ENCODE measurements around the gene PDE7B. TPM values are rescaled to one million over a fixed set of nuclear protein-coding genes. Genes with fewer than 3 reads are reported as not detected.

Gene PDE7B
- total RNA-seq, 4 donors from 2014 or later = 15.4 to 28.6 (median 18.8) TPM

DNA sequence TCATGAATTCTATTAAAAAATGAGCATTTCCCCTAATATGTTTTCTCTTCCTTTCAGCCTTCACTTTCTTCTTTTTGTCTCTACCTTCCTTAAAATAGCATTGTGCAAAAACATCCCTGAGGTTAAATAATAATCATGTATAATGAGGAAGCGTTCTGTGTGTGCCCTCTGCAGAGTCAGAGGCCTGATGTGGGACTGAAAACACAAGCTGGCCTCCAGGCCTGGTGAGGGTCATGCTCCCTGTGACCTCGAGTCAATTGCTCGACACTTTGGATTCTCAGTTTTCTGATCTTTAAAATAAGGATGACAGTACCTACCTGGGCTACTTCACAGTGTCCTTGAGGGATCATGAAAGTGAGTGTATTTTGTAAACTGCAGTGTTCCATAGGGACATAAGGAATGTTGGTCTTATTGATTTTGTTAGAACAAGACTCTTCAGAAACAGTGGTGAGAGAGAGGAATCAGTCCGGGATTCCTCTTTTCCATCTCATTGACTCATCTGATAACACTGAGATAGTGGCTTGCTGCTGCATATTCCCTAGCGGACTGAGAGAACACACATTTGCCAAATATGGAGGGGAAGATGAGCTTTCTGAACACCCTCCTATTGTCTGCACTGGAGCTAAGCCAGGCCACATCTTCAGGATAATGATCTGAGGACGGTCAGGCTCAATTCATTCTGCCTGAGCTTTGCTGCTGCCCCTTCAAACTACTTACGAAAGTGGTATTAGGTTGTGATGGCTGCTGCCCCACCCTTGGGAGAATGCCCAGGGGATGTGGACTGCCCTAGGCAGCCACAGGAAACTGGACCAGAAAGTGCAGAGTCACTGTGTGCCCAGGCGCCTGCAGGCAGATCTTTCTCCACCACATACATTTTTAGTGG is 39.6 kb upstream of the PDE7B start:
- Histone ChIP-seq H3K27me3 (no peaks in the 10 kb centered on the region), H3K36me3 (no peaks in the 10 kb centered on the region), H3K9me3 (no peaks in the 10 kb centered on the region), H3K4me3 (no peak overlapping the region), H3K27ac (no peak overlapping the region), H3K4me1 (no peaks in the 10 kb centered on the region)
- intact Hi-C loops (cut with DNase I; ENCODE audit: low total_unique reads) = no loop called here
- TF ChIP-seq, protein P1, sequence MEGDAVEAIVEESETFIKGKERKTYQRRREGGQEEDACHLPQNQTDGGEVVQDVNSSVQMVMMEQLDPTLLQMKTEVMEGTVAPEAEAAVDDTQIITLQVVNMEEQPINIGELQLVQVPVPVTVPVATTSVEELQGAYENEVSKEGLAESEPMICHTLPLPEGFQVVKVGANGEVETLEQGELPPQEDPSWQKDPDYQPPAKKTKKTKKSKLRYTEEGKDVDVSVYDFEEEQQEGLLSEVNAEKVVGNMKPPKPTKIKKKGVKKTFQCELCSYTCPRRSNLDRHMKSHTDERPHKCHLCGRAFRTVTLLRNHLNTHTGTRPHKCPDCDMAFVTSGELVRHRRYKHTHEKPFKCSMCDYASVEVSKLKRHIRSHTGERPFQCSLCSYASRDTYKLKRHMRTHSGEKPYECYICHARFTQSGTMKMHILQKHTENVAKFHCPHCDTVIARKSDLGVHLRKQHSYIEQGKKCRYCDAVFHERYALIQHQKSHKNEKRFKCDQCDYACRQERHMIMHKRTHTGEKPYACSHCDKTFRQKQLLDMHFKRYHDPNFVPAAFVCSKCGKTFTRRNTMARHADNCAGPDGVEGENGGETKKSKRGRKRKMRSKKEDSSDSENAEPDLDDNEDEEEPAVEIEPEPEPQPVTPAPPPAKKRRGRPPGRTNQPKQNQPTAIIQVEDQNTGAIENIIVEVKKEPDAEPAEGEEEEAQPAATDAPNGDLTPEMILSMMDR (IDR thresholded peaks at IDR 0.05) = no peak
- TF ChIP-seq POLR2A (IDR thresholded peaks at IDR 0.05) = no peak
- no peak for DNase-seq

GRCh38 chr6:135813401-135813800 is 38.1 kb upstream of the PDE7B start:
- H3K36me3 ChIP-seq = no peaks in the 10 kb centered on the region
- no peaks in the 10 kb centered on the region for H3K4me1 ChIP-seq
- H3K27ac ChIP-seq = no peak overlapping the region
- intact Hi-C loops (cut with DNase I; ENCODE audit: low total_unique reads) = no loop called here
- no peaks in the 10 kb centered on the region for H3K9me3 ChIP-seq
- H3K4me3 ChIP-seq = no peak overlapping the region
- TF ChIP-seq POLR2A (IDR thresholded peaks at IDR 0.05) = no peak
- TF ChIP-seq, protein P1 (IDR thresholded peaks at IDR 0.05) = no peak
- no peak for DNase-seq
- no peaks in the 10 kb centered on the region for H3K27me3 ChIP-seq

- Histone ChIP-seq H3K36me3 (no peaks in the 10 kb centered on the region), H3K27me3 (no peaks in the 10 kb centered on the region), H3K4me3 (no peak overlapping the region), H3K9me3 (no peaks in the 10 kb centered on the region), H3K4me1 (no peaks in the 10 kb centered on the region), H3K27ac (no peak overlapping the region)
- intact Hi-C loops (cut with DNase I; ENCODE audit: low total_unique reads) = no loop called here
- no peak for DNase-seq
- no peak for TF ChIP-seq POLR2A (IDR thresholded peaks at IDR 0.05)
- TF ChIP-seq, protein P1 (IDR thresholded peaks at IDR 0.05) = no peak
Measured at GRCh38 chr6:135814043-135814442, 37.5 kb upstream of the PDE7B start.

DNA sequence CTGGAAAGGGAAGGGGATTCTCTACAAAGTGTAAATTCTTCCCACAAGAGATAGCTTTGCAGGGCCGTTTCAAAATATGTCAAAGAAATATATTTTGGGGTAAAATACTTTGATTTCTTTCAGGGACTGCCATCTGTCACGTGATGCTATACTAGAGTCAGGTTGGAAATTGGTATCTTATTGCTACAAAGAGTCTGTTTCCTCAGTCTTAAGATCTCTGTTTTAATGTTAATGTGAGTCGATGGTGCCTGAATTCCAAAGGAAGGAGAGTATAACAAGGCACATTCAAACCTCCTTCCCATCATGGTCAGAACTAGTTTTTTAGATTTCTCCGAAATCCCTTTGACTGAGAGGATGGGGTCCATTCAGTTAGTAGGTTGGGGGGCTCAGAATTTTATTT is 36.3 kb upstream of the PDE7B start:
- H3K36me3 ChIP-seq = no peaks in the 10 kb centered on the region
- no peaks in the 10 kb centered on the region for H3K4me1 ChIP-seq
- no peak overlapping the region for H3K4me3 ChIP-seq
- no peak overlapping the region for H3K27ac ChIP-seq
- TF ChIP-seq POLR2A (IDR thresholded peaks at IDR 0.05) = no peak
- TF ChIP-seq, protein P1 (IDR thresholded peaks at IDR 0.05) = no peak
- no peaks in the 10 kb centered on the region for H3K27me3 ChIP-seq
- no peaks in the 10 kb centered on the region for H3K9me3 ChIP-seq
- intact Hi-C loops (cut with DNase I; ENCODE audit: low total_unique reads) = no loop called here
- no peak for DNase-seq

DNA sequence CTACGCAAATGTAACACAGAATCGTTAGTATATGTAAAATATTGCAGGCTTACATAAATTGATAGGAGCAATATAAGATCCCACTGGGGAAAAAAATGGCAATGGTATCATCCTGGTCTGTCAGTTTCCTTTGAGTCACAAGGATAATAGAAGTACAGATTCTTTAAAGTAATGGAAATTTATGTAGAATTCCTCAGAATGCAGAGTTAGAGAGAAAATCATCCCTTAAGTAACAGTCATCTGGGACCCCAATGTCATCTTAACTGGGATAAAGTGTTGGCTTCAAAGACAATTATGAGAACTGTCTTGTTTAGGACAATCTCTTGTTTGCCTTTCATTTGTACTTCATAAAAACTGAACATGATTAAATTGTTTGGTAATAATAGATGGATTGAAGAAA is 34.5 kb upstream of the PDE7B start:
- DNase-seq = no peak
- Histone ChIP-seq H3K36me3 (no peaks in the 10 kb centered on the region), H3K27me3 (no peaks in the 10 kb centered on the region), H3K4me3 (no peak overlapping the region), H3K27ac (no peak overlapping the region), H3K4me1 (no peaks in the 10 kb centered on the region), H3K9me3 (no peaks in the 10 kb centered on the region)
- TF ChIP-seq POLR2A (IDR thresholded peaks at IDR 0.05) = no peak
- TF ChIP-seq, protein P1 (IDR thresholded peaks at IDR 0.05) = no peak
- intact Hi-C loops (cut with DNase I; ENCODE audit: low total_unique reads) = no loop called here

All from uterus (tissue), 4 donors.